Measurements from ENCODE around the gene RND3.

RND3 gene, protein sequence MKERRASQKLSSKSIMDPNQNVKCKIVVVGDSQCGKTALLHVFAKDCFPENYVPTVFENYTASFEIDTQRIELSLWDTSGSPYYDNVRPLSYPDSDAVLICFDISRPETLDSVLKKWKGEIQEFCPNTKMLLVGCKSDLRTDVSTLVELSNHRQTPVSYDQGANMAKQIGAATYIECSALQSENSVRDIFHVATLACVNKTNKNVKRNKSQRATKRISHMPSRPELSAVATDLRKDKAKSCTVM

GRCh38 chr2:150487537-150488429, at the start of gene RND3:
Gene RND3, minus strand, starts transcription at chr2:150487667. Its CDS starts 250 bp downstream, at chr2:150487417.
- peak in 1 of 2 experiments; percentile 31 for DNase-seq

DNA sequence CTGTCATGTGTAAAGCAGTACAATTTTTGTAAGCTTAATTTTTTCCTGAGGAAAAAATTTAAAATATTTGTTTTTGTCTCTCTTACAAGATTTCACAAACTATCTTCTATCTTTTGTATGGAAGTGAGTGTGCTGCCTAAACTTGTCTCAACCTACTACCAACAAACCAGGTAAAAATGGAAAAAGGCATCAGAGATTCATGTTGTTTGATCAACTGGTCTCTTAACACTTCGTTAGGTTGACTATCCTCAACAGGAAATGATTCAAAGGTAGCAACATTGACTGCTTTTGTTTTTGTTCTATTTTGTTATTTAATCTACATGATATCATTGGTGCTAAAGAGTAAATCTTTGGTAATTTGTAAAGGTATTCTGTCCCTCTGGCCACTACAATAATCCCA, 47.7 kb upstream of the RND3 start:
- DNase-seq, result no peak

DNA sequence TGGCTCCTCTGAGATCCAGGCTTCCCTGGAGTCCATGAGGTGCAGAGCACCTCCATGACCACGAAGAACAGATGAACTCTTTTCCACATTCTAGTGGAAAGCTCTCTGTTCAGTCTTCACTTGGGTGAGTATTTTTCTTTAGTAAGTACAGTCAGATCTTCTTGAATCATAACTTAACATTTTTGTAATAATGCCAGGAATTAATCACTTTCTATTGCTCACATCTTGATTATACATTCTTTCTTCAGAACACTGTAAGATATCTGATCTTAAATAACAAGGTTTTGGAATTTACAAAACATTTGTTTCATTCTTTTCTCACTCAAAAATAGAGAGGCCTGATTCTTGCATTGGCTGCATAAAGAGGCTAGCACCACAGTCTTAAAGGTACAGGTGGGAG, 45.4 kb upstream of the RND3 start:
- no peak for DNase-seq

DNA sequence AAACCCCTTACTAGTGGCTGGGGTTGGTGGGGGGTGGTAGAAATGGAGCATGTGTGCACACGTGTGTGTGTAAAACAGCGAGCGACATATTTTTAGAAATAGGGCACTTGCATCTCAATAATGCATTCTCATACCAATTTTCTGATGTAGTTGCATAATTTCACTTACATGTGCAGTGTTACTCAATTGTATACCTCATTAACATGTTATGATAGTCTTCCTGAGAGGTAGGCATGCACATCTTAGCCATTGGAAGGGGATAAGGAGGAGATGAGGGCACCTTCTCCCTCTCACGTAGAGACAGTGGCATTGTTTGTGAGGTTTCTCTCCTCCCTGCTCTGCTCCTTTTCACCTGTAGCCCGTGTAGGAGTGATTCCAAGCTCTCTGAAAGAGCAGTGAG, 44.6 kb upstream of the RND3 start:
- DNase-seq, result no peak

- DNase-seq, result no peak
Observed at GRCh38 chr2:150531591-150531990, 44.1 kb upstream of the RND3 start.

- DNase-seq, result no peak
Observed at GRCh38 chr2:150530168-150530567, 42.7 kb upstream of the RND3 start.

DNA sequence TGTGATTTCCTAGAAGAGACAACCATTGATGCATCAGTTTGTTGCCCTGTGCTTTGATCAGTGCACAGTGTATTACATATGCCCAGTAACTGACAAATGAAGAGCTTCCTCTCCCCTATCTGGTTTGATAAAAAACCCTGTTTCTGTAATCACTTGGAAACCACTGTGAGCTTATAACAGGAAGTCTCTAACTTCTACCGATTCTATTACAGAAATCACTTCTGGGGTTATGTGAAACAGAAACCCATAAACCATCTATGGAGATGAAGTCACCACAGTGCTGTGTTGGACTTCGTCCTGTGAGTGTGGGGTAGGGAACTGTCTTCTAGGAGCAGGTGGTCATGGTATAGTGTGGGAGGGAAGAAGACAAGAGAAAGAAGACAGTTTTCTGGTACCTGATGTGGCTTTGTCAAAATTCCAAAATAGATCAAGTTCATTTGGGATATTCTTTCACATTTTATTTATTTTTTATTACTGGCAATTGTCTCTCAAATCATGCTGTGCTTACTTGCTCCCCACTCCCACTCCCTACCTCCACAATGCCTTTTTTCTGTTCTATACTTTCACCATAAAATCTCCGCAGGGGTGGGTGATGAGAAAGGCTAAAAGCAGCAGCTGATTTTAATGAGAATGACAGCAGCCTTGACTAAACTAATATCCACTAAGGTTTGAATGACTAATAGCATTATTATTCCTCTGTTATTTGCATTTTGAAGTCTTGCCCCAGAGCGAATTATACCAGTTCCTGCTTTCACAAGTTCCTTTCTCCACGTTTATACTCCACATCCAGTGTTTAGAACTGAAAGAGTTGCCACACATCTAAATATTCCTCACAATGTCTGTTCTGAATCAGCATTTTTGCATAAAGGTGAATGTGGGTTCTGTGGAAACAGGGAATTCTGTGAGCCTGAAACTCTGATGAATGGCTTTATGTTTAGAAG, 41.7 kb upstream of the RND3 start:
- DNase-seq, result no peak

DNA sequence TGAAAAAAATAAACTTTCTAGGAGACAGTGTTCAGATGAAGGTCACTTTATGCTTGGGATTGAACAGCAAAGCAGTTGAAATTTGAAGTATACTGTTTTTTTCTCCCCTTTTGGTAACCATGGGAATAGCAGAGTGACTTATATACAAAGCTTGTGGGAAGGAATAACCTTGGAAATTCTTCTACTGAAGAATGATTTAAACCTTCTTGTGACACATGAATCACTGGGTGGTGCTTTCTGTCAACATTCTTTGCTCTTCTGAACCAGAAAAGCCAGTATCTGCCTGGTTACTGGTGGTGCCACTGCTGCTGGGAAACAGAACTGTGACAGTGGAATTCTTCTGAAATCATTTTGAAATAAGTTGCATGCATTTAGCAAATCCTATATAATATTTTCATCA, 39.4 kb upstream of the RND3 start:
- no peak for DNase-seq

DNA sequence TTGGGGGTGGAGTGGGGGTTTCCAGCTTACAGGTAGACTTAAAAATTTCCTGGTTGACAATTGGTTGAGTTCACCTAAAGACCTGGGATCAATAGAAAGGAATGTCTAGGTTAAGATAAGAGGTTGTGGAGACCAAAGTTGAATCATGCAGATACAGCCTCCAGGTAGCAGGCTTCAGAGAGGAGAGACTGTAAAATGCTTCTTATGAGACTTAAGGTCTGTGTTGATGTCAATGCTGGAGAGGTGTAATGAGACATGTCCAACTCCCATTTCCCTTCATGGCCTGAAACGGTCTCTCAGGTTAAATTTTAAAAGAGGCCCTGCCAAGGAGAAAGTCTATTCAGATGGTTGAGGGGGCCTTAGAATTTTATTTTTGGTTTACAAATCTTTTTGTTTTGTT, 38.5 kb upstream of the RND3 start:
- DNase-seq, result no peak

DNA sequence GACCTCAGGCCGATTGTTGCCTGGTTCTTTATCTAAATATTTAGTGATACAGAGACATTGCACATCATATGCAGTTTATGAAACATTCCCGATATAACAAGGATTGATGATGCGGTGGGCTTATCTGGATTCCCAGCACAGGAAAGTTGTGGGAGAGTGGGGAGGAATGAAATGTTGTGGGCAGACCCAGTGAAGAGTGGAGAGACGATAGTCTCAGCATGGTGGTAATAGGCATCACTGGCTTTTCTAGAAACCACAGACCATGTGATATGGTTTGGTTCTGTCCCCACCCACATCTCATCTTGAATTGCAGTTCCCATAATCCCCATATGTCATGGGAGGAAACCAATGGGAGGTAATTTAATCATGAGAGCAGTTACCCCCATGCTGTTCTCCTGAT, 34.8 kb upstream of the RND3 start:
- no peak for DNase-seq

- DNase-seq, result no peak
Observed at GRCh38 chr2:150520887-150521664, 33.6 kb upstream of the RND3 start.

DNA sequence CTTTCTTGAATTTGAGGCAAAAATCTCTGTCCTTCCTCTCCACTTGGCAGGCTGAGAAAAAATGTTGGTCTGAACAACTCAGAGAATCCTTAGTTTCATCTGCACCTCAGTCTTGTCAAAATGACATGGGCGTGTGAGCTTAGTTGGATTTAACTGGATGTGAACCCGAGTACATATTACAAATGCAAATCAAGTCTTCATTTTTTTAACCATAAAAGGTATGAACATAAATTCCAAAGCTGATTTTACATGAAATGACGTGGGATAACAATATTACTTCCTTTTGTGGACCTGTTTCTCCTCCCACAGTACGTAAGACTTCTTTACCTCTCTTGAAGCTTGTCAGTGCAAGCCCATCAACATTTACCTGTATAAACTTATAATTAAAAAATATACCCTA, 32.6 kb upstream of the RND3 start:
- DNase-seq, result no peak

DNA sequence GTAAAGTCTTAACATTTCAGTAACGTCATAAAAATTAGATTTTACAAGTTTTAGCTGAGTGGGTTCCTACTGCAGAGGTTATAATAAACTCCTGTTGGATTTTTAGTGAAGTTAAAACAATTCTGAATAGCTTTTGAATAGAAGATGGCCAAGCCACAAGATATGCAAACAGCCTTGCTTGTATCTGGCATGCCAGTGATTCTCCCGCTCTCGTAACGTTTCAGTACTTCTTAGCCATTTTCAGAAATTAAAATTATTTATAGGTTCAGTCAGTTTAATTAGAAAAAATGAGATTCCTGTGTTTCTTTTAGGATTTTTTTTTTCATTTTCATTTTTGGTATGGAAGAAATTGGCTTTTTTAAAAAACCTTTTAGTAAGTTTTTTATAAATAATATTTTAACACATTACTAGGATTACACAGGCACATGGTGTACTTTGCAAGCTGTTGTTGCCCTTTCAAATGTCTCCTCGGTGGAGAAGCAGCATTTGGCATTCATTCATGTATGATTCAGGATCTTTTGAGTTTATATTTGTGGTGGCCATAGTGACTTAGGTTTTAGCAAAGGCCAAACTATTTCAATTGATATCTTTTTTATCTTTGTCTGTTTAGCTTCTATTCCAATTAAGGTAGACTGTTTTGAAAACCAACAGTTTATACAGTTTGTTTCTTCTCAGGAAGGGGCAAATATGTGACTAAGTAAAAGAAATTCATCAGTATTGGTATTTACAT, 30.6 kb upstream of the RND3 start:
- no peak for DNase-seq

- no peak for DNase-seq
Observed at GRCh38 chr2:150513647-150514046, 26.2 kb upstream of the RND3 start.

DNA sequence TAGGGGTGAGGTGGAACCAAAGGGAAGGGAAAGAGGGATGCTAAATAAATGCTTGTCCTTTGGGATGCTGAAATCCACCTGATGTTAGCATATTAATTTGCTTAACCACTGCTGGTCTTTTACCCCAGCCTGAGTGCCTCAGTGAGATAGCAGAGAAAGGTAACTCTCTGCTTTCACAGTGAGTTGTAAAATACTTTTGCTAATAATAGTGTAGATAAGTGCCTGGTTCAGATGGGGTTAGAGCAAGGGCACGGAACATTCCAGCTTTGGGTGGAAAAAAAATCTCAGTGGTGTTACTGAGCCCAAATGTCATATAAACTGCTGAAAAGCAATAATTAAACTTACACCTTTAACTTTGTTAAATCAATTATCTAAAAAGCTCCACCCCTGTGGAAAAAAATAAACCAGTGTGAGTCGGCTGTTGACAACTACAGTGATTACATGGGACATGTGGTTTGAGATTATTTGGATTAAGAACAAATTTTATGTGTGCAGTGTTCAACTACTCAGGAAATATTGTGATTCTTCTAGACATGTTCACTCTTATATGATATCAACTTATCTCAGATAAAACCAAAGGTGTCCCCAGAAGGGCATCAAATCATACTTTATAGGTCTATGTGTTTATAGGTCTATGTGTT, 21.1 kb upstream of the RND3 start:
- DNase-seq, result no peak

DNA sequence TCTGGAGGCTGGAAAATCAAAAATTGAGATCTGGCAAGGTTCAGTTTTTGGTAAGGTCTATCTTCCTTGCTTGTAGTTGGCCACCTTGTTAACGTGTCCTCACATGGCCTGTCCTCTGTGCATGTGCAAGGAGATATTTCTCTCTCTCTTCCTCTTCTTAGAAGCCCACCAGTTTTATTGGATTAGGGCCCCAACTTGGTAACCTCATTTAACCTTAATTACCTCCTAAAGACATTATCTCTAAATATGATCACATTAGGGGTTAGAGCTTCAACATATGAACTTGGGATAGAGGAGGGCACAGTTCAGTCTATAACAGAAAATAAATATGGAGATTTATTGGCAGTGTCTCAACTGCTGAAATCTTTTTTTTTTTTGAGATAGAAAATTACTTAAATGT, 19.6 kb upstream of the RND3 start:
- no peak for DNase-seq

- DNase-seq, result no peak
Observed at GRCh38 chr2:150505178-150505577, 17.7 kb upstream of the RND3 start.

GRCh38 chr2:150495993-150496627, 8.6 kb upstream of the RND3 start:
- no peak for DNase-seq

DNA sequence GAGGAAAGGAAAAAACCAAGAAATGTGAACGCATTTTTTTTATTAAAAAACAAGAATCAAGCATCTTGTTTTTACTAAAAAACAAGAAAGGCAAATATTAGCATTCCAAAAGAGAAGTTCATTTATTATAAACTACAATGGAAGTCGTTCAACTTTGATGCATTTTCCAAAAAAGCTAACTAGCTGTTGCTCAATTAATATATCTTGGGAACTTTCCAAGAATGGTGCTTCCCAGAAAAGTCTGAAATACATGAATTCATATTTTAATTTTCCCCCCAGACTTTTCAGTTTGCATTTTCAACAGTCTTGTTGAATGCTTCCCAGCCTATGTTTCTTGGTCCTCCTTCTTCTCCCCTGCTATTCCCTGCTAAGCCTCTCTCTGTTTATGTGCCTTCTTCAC, 7.5 kb upstream of the RND3 start:
- no peak for DNase-seq

DNA sequence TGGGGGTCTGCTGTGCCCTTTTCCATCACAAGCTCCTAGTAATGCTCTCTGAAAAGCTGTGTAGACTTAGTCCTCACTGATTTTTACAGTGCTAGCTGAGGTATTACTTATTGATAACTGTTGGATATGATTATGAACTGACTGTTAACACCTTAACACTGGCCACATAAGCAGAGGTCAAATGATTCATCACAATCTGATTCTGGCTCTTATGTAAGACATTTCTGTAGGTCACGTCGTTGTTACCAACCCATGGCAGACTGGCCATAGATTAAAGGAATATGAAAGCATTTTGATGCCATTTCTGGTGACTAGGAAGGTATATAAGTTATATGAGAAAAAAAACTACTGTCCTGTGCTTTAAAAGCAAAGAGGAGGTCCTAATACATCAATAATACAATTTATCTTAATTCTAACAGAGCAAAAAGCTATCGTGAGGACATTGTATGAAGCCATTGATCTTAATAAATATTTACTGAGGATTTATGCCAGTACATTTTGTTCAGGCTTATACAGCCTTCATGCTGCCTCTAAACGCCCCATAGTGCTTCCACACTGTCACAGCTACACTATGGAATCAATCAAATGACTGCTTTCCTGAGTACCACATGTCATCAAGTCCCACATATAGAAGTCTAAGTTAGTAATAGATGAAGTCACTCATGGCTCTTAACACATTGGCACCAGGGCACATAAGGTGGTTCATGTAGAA, 6.9 kb upstream of the RND3 start:
- DNase-seq, result no peak

Data from stimulated activated CD4-positive, alpha-beta T cell treated with anti-CD3 and anti-CD28 coated beads, Interleukin-4, amount 100 ng/mL, for 4 hours (primary cell).